ENCODE measurements around the gene PPP2R1A. TPM values are rescaled to one million over a fixed set of nuclear protein-coding genes. Genes with fewer than 3 reads are reported as not detected.

The PPP2R1A gene
- total and polyA plus RNA-seq, 12 donors: 238 to 469 (median 401) TPM

GRCh38 chr19:52191951-52192350, 2.1 kb downstream of the PPP2R1A start:
- intact Hi-C loops (cut with DNase I): loop anchor here in 4 of 10 donors (5.0 to 10.0 kb wide), 4 partner anchors 40 to 57 kb away; partner anchors contain the start of gene ZNF616 (in 2 of the 4)
- ATAC-seq: peak in 1 of 8 donors; percentile 5
- peak in 1 of 2 donors; percentile 38 for DNase-seq

GRCh38 chr19:52196256-52196967, 6.6 kb downstream of the PPP2R1A start:
- WGBS, 2 donors: 89 to 93% methylated on average over 5 of the region's 5 CpGs
- H3K9me3 ChIP-seq: no peaks in the 10 kb centered on the region
- no peak for ATAC-seq
- no peak overlapping the region for H3K4me3 ChIP-seq
- H3K4me1 ChIP-seq: peaks cover 32 to 100% (median 96%) of the 10 kb centered on the region in 9 donors
- H3K27me3 ChIP-seq: no peaks in the 10 kb centered on the region
- no peak for DNase-seq
- H3K27ac ChIP-seq: peak overlapping the region in 3 of 10 donors; percentile 46 to 98 (median 52)
- intact Hi-C loops (cut with DNase I): loop anchor here in 1 of 10 donors (10.0 kb wide), 1 partner anchor 62 kb away; the partner anchor contains the start of gene ZNF616
- no peak for TF ChIP-seq CTCF (IDR thresholded peaks at IDR 0.05)
- H3K36me3 ChIP-seq: peaks cover 0 to 86% (median 5%) of the 10 kb centered on the region in 9 donors

More at GRCh38 chr19:52191951-52192350, 2.1 kb downstream of the PPP2R1A start:
- 29 to 34% methylated on average over 2 of the region's 2 CpGs for WGBS, 2 donors
- peaks cover 26 to 74% (median 65%) of the 10 kb centered on the region in 9 donors for H3K4me1 ChIP-seq
- H3K36me3 ChIP-seq: peaks cover 0 to 47% (median 5%) of the 10 kb centered on the region in 9 donors
- no peaks in the 10 kb centered on the region for H3K27me3 ChIP-seq
- no peaks in the 10 kb centered on the region for H3K9me3 ChIP-seq
- H3K4me3 ChIP-seq: peak overlapping the region in 8 of 10 donors; percentile 73 to 98 (median 86)
- H3K27ac ChIP-seq: peak overlapping the region; percentile 98 to 100 (median 99)
- TF ChIP-seq CTCF (IDR thresholded peaks at IDR 0.05): no peak

GRCh38 chr19:52197964-52198363, 8.1 kb downstream of the PPP2R1A start:
- WGBS, 2 donors: 88 to 92% methylated on average over 3 of the region's 3 CpGs
- Histone ChIP-seq H3K27me3 (no peaks in the 10 kb centered on the region), H3K4me1 (peaks cover 20 to 100% (median 82%) of the 10 kb centered on the region in 9 donors), H3K9me3 (no peaks in the 10 kb centered on the region), H3K4me3 (no peak overlapping the region), H3K36me3 (peaks cover 0 to 95% (median 13%) of the 10 kb centered on the region in 9 donors), H3K27ac (peak overlapping the region in 8 of 10 donors; percentile 31 to 98 (median 82))
- intact Hi-C loops (cut with DNase I): loop anchor here in 1 of 10 donors (10.0 kb wide), 1 partner anchor 63 kb away; the partner anchor contains the start of gene ZNF616
- no peak for TF ChIP-seq CTCF (IDR thresholded peaks at IDR 0.05)
- no peak for DNase-seq
- no peak for ATAC-seq

GRCh38 chr19:52198678-52199077, 8.8 kb downstream of the PPP2R1A start:
- H3K4me1 ChIP-seq: peaks cover 13 to 99% (median 78%) of the 10 kb centered on the region in 9 donors
- H3K27me3 ChIP-seq: no peaks in the 10 kb centered on the region
- no peak overlapping the region for H3K4me3 ChIP-seq
- ATAC-seq (no peak), DNase-seq (no peak)
- H3K9me3 ChIP-seq: no peaks in the 10 kb centered on the region
- H3K27ac ChIP-seq: peak overlapping the region in 8 of 10 donors; percentile 31 to 98 (median 82)
- intact Hi-C loops (cut with DNase I): loop anchor here in 1 of 10 donors (10.0 kb wide), 1 partner anchor 64 kb away; the partner anchor contains the start of gene ZNF616
- TF ChIP-seq CTCF (IDR thresholded peaks at IDR 0.05): no peak
- H3K36me3 ChIP-seq: peaks cover 0 to 95% (median 20%) of the 10 kb centered on the region in 9 donors
- WGBS, 2 donors: 37 to 39% methylated on average over 3 of the region's 3 CpGs

Measured in heart right ventricle (tissue), 16 donors.